GM23338 (cell line): Measurements from ENCODE around the gene VAX1.

ENCODE experiments used
- EZH2 ChIP-seq: fragments of 200-600 bp; sonication (generic); IDR thresholded peaks from one replicate; pipeline ENCODE4 v1.8.0; 2017; ENCODE audit warnings: antibody characterized with exemption, mild to moderate bottlenecking, low read depth; ENCODE audit not compliant: unreplicated experiment
- NANOG ChIP-seq: IDR thresholded peaks from 2 replicates; pipeline ENCODE4 v1.6.1; 2016; ENCODE audit warnings: antibody characterized with exemption, borderline replicate concordance
- TF ChIP-seq, protein P1 (sequence below), 2 experiments: fragments of 200-600 bp in 1 of 2; sonication (generic) in 1 of 2; conservative IDR thresholded peaks; 2 replicates each; pipeline versions ENCODE4 v1.5.1 to v1.6.1; 2016 to 2017; ENCODE audit warnings: antibody characterized with exemption in 2 of 2, low read depth in 2 of 2, mild to moderate bottlenecking in 2 of 2, moderate library complexity in 1 of 2
- TF ChIP-seq, protein P2 (sequence below): IDR thresholded peaks from 2 replicates; pipeline ENCODE4 v1.6.1; 2016; ENCODE audit warnings: antibody characterized with exemption

DNA sequence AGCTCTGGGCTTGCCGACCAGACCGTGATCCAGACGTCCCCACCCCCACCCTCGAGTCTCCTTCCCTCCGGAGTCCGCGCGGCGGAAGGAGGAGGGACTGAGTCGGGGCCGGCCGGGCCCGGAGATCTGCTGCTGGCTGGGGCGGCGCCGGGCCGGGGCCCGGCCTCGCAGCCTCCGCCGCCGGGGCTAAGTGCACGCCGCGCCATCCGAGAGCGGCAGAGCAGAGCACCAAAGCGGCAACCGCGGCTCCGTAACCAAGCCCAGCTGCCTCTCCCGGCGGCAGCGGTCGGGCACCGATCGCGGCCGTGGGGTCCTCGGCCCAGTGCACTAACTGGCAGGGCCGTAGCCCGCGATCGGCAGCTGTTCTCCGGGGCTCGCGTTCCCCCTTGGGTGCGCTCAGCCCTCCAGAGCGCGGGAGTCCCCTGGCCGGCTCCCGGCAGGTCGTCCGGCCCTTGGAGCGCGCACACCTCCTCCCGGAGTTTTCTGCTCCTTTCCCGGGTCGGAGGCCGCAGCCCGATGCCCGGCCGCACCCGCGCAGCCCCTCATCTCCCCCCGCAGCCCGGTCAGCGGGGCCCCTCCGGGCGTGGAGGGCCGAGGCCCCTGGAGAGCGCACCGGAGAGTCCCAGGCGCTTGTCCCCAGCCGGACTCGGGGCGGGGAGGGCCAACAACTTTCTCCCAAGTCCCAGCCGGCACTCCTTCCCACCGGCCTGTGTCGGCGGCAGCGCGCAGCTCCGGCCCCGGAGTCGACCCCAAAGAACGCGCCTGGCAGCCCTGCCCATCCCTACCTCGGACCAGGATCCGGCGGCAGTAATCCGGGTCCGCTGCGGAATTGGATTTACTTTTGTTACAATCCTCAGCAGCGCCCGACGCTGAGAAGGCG lies 799 bp downstream of the VAX1 start:
- TF ChIP-seq, protein P1, sequence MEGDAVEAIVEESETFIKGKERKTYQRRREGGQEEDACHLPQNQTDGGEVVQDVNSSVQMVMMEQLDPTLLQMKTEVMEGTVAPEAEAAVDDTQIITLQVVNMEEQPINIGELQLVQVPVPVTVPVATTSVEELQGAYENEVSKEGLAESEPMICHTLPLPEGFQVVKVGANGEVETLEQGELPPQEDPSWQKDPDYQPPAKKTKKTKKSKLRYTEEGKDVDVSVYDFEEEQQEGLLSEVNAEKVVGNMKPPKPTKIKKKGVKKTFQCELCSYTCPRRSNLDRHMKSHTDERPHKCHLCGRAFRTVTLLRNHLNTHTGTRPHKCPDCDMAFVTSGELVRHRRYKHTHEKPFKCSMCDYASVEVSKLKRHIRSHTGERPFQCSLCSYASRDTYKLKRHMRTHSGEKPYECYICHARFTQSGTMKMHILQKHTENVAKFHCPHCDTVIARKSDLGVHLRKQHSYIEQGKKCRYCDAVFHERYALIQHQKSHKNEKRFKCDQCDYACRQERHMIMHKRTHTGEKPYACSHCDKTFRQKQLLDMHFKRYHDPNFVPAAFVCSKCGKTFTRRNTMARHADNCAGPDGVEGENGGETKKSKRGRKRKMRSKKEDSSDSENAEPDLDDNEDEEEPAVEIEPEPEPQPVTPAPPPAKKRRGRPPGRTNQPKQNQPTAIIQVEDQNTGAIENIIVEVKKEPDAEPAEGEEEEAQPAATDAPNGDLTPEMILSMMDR (conservative IDR thresholded peaks at IDR 0.05; ENCODE audit: low read depth in 2 of 2): no peak
- TF ChIP-seq EZH2: peak; percentile 91
- TF ChIP-seq, protein P2, sequence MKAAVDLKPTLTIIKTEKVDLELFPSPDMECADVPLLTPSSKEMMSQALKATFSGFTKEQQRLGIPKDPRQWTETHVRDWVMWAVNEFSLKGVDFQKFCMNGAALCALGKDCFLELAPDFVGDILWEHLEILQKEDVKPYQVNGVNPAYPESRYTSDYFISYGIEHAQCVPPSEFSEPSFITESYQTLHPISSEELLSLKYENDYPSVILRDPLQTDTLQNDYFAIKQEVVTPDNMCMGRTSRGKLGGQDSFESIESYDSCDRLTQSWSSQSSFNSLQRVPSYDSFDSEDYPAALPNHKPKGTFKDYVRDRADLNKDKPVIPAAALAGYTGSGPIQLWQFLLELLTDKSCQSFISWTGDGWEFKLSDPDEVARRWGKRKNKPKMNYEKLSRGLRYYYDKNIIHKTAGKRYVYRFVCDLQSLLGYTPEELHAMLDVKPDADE: no peak
- TF ChIP-seq NANOG: no peak
